ENCODE measurements around the gene TLR8.

Gene TLR8

DNA sequence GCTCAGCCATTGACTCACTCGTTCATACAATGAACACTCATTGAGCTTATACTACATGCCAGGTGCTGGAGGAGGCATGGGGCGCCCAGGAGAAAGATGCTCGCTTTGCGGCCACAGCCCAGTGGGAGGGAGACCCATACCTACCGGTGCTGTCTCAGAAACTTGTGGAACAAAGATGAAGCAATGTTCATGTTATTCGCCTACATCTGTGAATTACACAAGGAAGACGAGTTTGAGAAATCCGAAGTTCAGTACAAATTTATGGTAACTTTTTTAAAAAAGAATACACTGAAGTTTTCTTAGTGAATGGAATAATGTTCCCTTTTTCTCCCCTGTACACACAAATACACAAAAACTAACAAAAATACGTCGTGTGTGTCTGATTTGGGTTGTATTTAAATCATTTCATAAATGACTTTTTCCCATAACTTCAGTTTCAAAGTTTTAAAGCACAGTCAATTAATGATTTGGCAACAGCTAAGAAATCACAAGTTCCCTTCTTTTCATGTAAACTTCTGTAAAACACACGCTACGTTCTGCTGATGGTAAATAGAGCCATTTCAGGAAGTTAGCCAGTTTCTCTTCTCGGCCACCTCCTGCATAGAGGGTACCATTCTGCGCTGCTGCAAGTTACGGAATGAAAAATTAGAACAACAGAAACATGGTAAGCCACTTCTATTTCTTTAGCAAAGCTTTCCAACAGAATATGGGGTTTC, at the start of gene TLR8:
Gene TLR8 (plus strand): TSS at position 575 of the 716 bp plus-strand sequence. CDS start 87 bp downstream, at position 662.
- no peak for DNase-seq (ENCODE audit: low read depth)

DNA sequence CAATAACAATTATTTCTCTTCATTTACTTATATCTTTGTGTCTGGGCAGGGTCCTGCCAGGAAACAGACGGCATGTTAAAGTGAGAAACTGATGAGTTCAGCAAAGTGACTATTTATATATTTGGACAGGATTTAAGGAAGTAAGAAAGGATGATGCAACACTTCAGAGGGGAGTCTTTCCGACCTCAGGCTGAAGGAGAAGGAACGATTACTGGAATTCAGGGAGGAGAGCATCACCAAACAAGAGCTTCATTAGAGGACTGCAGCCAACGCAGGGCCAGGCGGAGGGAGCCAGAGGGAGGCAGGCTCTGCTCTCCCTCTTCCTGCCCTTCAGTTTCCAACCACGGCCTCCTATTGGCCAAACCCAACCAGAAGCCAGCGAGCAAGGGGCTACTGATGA, 41.1 kb upstream of the TLR8 start:
- DNase-seq (ENCODE audit: low read depth), result no peak

DNA sequence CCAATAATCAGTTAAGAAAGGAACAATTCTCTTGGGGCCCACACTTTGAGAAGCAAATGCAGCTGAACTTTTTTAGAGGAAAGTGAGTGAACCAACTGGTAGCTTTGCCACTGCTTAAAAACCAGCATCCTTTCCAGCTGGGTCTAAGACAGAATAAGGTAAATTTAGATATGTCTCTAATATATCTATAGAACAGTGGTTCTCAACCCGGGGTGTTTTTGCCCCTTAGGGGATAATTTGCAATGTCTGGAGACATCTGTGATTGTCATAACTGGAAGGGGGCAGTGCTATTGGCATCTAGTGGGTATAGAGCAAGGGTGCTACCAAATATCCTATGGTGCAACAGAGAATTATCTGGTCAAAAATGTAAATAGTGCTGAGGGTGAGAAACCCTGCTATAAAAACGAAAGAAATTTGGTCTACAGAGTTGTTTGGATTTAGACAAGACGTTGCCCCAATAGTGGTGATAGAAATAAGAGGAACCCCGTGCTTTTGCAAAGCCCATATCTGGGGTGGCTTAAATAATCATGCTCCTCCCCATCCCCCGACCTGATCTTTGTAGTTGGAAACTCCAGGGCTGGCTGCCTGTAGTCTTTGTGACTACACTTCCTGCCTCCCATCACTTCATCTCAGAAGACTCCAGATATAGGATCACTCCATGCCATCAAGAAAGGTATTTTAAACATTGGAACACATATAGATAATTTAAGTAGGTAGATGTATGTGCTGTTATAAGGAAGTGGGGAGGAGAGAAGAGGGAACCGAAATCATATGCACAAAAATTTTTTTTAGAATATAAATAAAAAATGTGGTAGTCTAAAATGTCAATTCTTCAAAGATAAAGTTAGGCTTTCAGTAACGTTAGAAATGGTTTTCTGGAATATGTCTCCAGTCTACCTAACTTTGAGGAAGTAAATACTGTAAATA, 39.7 kb upstream of the TLR8 start, which contains the start of gene TLR7:
Gene TLR7 (plus strand): TSS at position 622 of the 927 bp plus-strand sequence. CDS start 507 bp downstream, outside the sequence.
- DNase-seq (ENCODE audit: low read depth), result no peak

DNA sequence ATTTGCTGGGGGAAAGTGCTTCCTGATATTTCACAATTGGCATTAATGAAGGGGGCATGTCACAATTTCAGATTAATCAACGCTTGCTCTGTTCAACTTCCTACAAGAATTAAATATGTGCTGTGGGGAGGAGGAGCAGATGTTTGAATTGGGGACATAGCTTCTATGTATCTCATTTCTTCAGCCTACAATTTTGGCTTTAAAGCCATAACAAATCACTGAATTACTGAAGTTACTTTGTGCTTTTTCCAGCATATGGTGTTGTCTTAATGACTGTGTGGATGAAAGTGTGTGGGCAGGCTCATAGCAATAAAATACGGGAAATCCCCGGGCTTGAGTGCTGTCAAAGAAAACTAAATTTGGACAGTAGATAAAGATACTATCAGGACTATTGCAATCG, 38.7 kb upstream of the TLR8 start:
- no peak for DNase-seq (ENCODE audit: low read depth)

DNA sequence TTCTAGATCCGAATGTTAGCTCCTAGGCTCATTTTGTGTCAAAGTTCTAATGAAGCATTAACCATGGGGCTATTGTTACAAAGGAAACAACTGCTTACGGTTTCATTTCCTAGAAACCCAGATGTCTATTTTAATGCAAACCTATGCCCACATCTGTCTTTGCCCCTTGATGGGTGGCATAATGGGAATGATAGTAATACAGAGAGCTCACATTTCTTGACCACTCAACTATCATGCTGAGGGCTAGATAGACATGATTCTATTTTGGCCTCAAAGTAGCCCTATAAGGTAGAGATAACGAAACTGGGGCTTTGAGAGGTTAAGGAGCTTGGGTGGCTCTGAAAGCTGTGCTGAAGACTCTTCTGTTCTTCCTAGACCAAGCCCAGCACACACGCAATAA, 37.7 kb upstream of the TLR8 start:
- no peak for DNase-seq (ENCODE audit: low read depth)

DNA sequence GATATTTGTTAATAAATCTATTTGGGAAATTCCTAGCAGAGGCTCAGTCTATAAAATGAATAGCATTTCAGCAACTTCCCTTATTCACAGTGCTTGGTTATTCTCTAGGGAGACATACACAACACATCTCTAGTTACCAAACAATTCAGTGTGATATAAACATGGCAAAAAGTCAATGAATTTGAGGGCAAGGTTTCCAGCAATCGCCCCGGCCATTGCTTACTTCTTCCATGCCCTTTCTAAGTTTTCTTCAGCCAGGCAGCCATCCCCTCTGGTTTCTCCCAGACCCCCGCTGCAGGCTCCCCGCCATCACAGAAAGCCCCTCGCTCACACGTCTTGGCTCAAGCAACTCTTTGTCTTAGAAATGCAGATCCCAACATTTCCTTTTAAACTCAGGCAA, 35.2 kb upstream of the TLR8 start:
- DNase-seq (ENCODE audit: low read depth), result no peak

DNA sequence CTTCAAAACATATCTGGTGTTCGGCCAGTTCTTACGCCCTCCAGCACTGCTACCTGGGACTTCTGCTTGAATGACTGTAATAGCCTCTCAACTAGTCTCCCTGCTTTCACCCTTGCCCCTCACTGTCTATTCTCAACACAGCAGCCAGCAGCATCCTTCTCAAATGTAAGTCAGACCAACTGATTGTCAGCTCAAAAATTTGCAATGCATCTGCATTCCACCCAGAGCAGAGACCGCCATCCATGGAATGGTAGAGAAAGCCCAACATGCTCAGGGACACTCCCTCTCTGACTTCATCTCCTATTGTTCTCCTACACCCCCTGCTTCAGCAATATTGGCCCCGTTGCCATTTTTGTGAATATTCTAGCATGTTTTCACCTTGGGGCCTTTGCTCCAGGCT, 33.7 kb upstream of the TLR8 start:
- no peak for DNase-seq (ENCODE audit: low read depth)

DNA sequence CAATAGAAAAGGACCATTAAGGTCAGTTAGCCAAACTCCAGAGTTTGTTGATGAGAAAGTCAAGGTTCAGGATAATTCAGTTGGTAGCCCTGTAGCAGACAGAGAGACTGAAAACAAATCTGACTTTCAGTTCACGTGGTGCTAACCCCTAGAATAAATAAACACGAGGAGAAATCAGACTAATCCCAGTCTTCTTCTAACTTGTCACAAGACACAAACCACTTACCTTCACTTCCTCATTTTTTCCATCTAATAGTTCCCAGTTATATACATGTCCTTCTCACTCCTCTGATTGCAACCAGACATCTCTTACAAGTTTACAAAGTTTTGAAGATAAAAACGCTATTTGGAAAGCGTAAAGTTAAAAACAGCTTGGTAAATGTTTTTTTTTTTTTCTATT, 31.8 kb upstream of the TLR8 start:
- DNase-seq (ENCODE audit: low read depth), result no peak

DNA sequence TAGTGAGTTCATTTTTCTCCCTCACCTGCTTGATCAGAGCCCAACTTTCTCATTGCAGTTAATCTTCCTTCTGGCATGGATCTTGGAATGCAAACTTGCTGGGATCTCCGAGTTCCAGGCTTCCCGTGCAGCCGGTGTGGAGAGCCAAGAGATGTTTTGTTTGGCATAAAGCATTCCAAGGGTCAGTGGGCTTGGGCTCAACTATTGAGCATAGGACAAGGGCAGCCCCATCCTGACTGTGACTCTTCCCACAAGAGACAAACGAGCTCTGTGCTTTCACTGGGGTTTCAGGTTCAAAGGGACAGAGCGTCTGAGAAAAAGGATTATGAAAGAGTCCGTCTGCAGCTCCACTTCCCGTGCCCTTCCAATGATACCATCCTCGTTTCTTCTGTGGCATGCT, 29.0 kb upstream of the TLR8 start:
- DNase-seq (ENCODE audit: low read depth), result no peak

DNA sequence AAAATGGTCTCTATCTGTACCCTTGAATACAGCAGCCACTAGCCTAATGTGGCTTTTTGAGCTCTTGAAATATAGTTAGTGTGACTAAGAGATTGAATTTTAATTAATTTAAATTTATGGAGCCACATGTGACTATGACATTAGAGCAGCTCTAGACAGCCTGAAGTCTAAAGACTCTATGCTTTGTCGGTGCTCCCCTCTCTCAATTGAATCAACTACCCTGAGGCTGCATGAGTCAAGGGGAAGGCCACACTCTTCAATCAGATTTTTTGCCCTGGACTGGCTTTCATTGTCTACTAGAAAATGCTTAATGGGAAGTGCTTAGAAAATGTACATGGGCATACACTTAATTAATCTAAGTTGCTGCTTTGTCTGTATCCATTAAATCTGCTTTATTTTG, 27.9 kb upstream of the TLR8 start:
- DNase-seq (ENCODE audit: low read depth), result no peak

DNA sequence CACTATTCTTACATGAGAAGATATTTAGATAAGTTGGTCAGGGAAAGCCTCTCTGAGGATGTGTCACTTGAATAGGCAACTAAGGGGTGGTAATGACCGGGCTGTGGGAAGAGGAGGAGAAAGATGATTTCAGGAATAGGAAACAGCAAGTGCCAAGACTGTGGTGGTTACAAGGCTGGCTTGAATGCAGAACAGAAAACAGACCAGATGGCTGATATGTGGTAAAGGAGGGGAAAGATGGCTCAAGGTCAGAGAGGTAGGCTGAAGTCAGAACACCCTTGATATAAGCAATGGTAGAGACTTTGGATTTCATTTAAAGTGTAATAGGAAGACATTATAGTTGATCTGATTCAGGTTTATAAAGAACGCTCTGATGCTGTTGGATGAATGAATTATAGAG, 24.5 kb upstream of the TLR8 start:
- no peak for DNase-seq (ENCODE audit: low read depth)

DNA sequence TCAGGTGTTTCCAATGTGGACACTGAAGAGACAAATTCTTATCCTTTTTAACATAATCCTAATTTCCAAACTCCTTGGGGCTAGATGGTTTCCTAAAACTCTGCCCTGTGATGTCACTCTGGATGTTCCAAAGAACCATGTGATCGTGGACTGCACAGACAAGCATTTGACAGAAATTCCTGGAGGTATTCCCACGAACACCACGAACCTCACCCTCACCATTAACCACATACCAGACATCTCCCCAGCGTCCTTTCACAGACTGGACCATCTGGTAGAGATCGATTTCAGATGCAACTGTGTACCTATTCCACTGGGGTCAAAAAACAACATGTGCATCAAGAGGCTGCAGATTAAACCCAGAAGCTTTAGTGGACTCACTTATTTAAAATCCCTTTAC, 20.9 kb upstream of the TLR8 start:
- DNase-seq (ENCODE audit: low read depth), result no peak

DNA sequence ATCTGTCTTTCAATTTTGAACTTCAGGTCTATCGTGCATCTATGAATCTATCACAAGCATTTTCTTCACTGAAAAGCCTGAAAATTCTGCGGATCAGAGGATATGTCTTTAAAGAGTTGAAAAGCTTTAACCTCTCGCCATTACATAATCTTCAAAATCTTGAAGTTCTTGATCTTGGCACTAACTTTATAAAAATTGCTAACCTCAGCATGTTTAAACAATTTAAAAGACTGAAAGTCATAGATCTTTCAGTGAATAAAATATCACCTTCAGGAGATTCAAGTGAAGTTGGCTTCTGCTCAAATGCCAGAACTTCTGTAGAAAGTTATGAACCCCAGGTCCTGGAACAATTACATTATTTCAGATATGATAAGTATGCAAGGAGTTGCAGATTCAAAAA, 19.9 kb upstream of the TLR8 start:
- DNase-seq (ENCODE audit: low read depth), result no peak

DNA sequence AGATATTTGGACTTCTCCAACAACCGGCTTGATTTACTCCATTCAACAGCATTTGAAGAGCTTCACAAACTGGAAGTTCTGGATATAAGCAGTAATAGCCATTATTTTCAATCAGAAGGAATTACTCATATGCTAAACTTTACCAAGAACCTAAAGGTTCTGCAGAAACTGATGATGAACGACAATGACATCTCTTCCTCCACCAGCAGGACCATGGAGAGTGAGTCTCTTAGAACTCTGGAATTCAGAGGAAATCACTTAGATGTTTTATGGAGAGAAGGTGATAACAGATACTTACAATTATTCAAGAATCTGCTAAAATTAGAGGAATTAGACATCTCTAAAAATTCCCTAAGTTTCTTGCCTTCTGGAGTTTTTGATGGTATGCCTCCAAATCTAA, 19.3 kb upstream of the TLR8 start:
- DNase-seq (ENCODE audit: low read depth), result no peak

DNA sequence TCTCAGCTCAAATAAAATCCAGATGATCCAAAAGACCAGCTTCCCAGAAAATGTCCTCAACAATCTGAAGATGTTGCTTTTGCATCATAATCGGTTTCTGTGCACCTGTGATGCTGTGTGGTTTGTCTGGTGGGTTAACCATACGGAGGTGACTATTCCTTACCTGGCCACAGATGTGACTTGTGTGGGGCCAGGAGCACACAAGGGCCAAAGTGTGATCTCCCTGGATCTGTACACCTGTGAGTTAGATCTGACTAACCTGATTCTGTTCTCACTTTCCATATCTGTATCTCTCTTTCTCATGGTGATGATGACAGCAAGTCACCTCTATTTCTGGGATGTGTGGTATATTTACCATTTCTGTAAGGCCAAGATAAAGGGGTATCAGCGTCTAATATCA, 18.7 kb upstream of the TLR8 start:
- no peak for DNase-seq (ENCODE audit: low read depth)

DNA sequence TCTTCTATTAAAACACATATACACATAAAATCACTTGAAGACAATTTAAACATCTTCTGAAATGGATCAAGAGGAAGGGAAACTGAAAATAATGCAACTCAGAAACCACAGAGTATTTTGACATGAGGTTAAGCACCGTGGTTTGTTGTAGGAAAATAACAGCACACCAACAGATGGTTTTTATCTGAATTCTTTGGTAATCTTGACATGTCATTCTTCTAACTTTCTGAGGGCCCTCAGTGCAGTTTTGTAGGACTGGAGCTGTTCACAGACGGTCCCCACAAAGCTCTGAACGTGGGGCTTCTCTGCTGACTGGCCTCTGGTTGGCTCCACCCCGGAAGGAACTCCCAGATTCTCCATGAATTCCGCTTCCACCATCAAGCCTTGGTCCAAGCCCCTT, 16.0 kb upstream of the TLR8 start:
- DNase-seq (ENCODE audit: low read depth), result no peak

DNA sequence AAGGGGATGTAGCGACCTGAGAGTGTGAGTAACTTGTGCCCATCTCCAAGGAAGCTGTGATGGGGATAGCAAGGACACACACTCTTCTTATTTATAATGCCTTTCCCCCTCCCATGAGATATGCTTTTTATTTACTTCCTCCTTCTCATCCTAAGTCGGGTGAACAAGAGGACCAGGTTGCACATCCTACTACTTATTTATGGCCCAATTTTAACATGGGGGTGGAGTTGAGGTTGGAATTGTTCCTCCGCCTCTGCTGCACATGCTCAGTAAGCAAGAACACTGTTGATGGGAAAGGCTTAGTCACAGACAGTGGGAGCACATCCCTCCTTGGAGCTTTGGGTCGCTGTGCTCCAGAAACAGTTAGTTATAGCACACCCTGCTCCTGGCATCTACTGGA, 15.2 kb upstream of the TLR8 start:
- no peak for DNase-seq (ENCODE audit: low read depth)

DNA sequence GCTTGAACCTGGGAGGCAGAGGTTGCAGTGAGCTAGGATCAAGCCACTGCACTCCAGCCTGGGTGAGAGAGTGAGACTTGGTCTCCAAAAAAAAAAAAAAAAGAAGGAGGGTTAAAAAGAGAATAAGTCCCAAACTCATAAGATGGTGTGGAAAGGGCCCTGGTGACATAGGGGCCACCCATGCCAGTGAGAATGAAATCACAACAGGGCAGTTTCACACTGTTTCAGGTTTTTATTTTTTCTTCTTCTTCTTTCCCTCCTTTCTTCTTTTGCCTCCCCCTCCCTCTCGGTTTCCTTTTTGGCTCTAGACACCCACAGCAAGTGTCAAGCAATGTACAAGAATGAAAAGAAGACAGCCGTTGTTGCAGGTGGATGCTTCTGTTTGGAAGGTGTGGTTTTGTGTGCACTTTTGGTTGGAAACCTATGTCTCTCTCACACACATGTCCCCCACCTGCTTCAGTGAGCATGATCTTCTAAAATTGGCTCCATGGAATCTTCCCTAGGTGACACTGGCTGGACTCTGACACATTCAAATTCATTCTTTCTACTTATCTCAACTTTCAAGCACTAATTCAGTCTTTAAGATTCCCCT, 14.4 kb upstream of the TLR8 start:
- DNase-seq (ENCODE audit: low read depth), result no peak

DNA sequence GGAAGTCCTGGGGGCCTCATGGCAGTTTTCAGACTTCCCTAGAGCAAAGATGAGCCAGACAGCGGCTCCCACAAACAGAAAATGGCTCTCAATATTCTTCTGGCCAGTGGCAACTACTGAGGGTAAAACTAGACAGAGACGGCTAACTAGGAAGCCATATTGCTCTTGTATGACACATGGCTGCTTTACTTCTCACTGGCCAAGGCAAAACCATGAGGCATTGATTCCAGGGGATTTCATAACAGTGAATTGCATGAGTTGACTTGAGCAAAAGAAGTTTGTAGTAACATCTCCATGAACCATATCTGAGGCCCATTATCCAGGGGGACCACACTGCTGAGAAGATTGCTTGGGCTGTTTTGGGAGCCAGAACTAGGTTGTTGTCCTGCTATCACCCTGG, 13.7 kb upstream of the TLR8 start:
- DNase-seq (ENCODE audit: low read depth), result no peak

DNA sequence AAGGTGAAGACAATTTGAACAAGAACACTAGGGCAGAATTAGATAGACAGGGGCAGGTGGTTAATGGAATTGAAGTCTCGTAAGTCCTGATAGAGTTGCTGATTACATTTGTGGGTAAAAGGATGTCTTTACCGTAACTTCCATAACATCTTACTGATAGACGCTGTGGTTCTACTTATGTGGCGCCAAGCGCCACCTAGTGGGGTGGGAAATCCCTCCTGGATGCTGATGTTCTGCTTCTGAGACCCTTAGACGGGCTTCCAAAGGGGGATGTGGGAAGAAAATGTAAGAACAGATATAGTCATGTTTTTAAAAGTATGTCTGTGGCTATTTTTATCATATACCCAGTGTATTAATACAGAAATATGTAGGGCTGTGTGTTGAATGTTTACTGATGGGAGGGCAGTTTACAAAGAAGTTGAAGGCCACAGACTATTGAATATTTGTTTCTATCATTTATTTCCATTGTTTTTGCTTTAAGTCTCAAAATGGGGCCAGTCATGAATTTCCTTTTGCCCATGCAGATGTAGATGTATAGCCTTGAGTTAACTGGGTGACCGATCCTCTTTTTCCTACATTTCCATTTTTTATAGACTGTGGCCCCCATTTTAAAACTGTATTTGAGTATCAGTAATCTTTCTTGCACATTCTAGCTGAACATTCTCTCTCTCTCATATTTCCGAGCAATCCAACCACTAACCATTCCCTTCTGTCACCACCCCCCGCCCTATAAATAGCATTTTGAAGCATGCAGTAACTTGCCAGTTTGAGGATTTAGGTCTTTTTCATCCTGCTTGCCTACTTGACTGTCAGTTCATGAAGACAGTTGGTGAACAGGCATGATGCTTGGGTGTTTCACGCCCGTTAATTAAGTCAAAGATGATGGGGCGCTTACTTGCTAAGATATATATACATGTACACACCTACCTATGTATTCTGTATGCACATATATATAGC, 12.1 kb upstream of the TLR8 start:
- no peak for DNase-seq (ENCODE audit: low read depth)

DNA sequence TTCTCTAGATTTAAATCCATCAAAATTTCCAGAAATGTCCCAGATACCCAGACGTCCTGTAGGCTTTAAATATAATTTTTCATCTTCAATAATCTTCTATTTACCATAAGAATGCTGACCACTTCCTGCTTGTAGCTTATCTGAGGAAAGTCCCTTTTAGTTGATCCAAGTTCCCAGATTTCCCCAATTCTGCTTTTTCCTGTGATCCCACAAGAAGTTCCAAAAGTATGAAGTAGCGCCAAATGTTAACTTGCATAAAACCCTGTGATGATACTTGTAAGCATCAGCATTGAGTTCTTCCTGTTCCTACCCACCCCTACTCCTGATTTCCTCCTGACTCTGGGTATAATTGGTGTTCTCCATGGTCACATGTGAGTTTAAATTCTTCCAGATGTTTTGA, 10.6 kb upstream of the TLR8 start:
- no peak for DNase-seq (ENCODE audit: low read depth)

DNA sequence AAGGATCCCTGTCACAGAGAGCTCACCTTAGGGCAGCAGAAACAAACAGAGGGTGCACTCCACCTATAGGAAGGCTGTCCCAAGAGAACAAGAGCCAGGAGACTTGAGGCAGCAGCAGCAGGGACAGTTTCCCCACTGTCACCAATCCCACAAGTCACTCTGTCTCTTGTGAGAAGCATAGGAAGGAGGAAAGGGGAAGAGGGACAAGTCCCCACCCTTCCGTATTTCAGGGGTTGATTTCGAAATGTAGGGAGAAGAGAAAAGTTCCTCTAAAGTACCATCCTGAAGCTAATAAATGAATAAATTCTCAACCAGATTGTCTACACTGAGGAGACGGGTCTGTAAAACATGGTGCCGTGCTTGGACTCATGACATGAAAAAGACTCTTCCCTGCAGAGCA, 9.5 kb upstream of the TLR8 start:
- no peak for DNase-seq (ENCODE audit: low read depth)

All from HS-27A (cell line).